UCSD-AML1 (cell line): Measurements from ENCODE around the gene BRSK2.
"Not testable (repeated sequence)": the region's sequence is repeated elsewhere in the genome, so short reads cannot be mapped to it uniquely, and the experiment has no call there.

Experiments
- DNase-seq: peaks from one replicate; lab custom pipeline; 2025; ENCODE audit not compliant: unreplicated experiment; lab: John Stamatoyannopoulos, UW

The BRSK2 gene

DNA sequence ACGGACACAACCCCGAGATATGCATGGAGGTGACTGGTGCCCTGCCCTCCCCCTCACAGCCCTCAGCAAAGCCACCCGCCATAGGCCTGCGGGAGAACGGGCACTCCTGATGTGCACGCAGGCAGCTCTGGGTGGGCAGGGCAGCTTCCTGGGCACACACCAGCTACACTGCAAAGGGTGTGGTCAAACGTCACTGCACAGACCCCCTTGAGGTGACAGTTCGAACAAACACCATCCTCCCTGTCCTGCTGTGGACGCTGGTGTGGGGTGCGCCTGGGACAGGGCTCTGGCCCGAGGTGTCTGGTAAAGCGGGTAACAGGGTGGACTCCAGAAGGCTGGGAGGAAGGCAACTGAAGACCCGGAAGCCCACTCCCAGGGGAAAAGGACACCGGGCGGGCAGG lies 118.8 kb downstream of the BRSK2 start:
- DNase-seq, result no peak

DNA sequence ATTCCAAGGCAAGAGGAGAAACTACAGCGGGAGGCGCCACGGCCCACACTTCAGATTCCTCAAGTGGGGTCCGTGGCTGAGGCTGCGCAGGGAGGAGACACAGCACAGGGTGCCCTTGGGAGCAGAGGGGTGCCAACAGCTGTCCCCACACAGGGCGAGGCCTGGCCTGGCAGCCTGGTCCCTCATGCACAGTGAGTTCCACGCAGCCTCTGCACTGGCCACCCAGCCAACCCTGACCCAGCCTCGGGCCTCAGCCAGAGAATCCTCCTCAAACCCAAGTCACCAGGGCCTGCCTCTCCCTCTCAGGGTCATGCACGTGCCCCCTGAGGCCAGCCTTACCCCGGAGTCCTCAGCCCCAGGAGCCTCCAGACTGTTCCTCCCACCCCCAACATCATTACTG lies 119.3 kb downstream of the BRSK2 start:
- DNase-seq, result no peak

DNA sequence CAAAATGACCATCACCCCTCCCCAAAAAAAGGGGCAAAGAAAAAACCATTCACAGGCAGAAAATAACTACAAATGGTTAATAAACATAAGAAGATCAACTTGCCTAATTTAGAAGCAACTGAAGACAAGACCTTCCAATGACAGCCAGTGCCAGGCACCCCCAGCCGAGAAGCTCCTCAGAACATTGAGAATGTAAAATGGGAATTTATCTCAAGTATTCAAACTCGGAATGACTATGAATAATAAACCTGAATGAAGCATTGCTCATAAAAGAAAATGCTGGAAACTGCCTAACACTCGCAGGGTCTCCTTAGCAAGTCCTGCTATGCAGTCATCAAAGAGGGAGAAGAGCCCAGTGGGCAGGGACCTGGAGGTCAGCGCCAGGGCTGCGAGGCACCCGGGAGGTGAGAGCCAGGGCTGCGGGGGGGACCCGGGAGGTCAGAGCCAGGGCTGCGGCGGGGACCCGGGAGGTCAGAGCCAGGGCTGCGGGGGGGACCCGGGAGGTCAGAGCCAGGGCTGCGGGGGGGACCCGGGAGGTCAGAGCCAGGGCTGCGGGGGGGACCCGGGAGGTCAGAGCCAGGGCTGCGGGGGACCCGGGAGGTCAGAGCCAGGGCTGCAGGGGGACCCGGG lies 120.0 kb downstream of the BRSK2 start:
- DNase-seq, result no peak

DNA sequence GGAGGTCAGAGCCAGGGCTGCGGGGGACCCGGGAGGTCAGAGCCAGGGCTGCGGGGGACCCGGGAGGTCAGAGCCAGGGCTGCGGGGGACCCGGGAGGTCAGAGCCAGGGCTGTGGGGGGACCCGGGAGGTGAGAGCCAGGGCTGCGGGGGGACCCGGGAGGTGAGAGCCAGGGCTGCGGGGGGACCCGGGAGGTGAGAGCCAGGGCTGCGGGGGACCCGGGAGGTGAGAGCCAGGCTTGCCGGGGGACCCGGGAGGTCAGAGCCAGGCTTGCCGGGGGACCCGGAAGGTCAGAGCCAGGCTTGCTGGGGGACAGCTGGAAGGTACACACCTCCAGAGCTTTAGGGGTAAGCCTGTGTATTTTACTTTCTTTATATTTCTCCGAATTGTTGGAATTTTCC lies 120.6 kb downstream of the BRSK2 start:
- DNase-seq, result not testable (repeated sequence)

DNA sequence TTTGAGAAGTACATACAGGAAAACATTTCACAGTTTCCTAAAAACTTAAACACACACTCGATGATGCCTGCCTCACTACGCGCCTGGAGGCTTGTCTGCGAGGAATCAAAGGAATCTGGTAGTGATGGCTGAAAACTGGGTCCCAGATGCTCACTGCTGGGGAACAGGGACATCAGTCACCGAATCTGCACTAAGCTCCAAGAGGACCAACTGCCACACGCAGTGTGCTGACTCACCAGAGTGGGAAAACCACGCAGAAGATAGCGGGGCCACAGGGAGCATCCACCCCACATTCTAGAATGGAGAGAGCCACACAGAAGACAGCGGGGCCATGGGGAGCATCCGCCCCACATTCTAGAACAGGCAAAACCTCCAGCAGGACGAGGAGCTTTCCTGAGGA lies 121.2 kb downstream of the BRSK2 start:
- no peak for DNase-seq

DNA sequence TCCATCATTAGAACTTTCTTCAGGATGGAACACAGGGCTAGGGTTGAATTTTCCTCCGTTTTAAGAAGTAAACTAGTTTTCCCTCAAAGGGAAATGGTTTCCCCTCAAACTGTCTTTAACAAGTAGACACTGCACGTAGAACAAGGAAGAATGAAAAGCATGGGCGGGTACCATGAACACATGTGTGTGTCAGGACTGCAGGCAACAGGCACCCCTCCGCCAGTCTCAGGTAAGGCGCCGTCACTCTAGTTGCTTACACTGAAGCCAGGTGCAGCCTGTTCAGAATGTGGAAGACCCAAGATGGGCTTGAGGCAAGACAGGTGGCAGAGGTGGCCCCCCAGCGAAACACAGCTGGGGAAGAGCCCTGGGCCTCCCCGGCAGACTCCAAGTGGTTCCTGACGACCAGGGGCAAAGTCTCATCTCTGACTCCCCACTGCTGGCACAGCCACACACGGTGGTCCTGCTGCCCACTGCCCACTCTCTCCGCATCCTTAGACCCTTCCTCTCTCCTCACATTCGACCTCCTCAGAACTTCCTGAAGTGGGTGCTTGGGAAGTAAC lies 122.3 kb downstream of the BRSK2 start:
- DNase-seq, result no peak
